Fibroblast of lung (primary cell): Measurements from ENCODE around the gene ATRIP.

Experiments used
- CTCF ChIP-seq, 2 donors: IDR thresholded peaks in 1 of 2; conservative IDR thresholded peaks in 1 of 2; 1 replicate in 1 of 2; 2 replicates in 1 of 2; pipeline ENCODE4 v1.5.1; 2011 to 2012; ENCODE audit warnings: low read length in 2 of 2, control low read depth in 1 of 2, inconsistent platforms in 1 of 2, low read depth in 1 of 2, mild to moderate bottlenecking in 1 of 2
- EZH2 ChIP-seq: IDR thresholded peaks from 2 replicates; pipeline ENCODE4 v1.5.1; 2012; ENCODE audit warnings: low read length, control low read depth, mild to moderate bottlenecking; ENCODE audit errors: missing control alignments

GRCh38 chr3:48433472-48434118, 12.9 kb upstream of the ATRIP start:
- no peak for TF ChIP-seq CTCF (conservative IDR thresholded peaks at IDR 0.05 in 1 of 2, IDR thresholded peaks at IDR 0.05 in 1 of 2; ENCODE audit: low read depth in 1 of 2, low read length in 2 of 2)
- TF ChIP-seq EZH2, result no peak
